ENCODE measurements around the gene IL17REL.
"Not testable (repeated sequence)": the region's sequence is repeated elsewhere in the genome, so short reads cannot be mapped to it uniquely, and the experiment has no call there.

IL17REL gene

DNA sequence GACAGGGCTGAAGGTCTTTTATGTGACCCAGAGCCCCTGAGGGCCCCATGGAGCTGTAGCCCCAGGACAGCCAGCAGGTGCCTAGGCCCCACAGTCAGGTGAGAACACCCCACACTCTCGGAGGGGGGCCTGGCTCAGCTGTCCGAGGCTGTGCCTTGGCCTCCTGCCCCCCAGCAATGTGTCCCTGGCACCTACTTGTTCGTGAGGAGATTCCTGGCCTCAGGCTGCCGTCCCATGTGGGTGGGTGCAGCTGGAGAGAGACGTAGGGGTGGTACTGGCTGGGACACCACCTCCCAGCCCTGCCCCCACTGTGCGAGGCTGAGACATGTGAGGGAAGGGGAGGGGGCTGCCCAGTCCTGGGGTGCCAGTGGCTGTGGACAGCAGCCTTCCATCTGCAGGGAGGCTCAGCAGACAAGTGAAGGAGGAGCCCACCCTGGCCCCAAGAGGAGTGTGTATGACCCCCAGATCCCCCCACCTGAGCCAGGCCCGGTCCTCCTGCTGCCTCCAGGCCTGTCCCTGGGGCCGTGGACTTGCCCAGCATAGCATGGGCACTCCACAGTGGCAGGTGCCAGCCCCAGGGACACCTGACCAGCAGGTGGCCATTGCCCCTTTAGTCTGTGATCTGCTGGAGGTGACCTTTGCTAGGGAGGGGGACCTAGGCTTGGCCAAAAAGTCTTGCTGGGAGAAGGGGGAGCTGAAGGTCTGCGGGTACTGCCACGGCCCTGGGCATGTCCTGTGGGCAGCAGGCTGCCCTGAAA, 17.0 kb downstream of the IL17REL start:
- DNase-seq, result peak in 2 of 10 donors; percentile 47 to 67
- intact Hi-C loops (cut with DNase I), result loop anchor here (5.0 kb wide), 1 partner anchor 37 kb away; no protein-coding TSS in a partner anchor

DNA sequence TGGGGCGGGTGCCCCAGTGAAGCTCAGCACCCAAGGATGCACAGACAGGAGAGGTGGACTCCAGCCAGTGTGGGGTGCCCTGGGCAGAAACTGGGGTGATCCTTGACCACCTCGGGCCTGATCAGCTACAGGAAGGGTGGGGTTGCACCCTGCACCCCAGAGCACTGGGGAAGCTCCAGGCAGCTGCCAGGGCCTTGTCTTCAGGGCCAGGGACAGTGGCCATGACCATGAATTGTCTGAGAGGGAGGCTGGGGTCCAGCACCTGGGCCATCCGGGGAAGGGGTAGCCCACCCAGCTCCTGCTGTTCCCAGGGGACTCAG, 17.6 kb downstream of the IL17REL start:
- intact Hi-C loops (cut with DNase I), result loop anchor here (5.0 kb wide), 1 partner anchor 37 kb away; no protein-coding TSS in a partner anchor
- DNase-seq, result no peak

DNA sequence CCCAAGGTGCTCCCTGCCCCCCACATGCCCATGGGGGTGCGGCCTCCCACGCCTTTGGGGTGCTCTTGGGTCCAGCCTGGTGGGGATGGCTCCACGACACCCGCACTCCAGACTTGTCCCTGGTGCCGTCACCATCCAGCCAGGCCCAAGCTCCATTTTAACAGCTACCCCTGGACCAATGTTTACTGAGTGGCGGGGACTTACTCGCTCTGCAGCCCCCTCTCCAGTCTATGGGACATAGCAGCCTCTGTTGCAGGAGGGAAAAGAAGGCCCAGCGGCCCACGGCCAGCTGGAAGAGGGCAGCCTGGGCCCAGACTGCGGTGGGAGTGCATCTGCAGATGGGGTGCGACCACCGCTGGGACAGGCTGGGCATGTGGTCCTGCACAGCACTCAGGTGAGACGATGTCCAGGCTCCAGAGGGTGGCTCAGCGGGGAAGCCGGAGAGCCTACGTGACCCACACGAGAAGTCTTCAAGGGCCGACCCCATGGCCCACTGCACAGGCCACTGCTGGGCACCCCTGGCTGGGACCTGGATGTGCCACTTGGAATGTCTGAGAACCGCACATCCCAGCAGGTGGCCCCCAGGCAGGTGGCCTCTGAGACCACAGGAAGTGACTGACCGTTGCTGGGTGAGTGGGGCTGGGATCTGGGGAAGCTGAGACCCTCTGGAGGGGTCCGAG, 18.1 kb downstream of the IL17REL start:
- intact Hi-C loops (cut with DNase I), result loop anchor here (5.0 kb wide), 1 partner anchor 38 kb away; no protein-coding TSS in a partner anchor
- DNase-seq, result peak in 2 of 10 donors; percentile 44 to 86

DNA sequence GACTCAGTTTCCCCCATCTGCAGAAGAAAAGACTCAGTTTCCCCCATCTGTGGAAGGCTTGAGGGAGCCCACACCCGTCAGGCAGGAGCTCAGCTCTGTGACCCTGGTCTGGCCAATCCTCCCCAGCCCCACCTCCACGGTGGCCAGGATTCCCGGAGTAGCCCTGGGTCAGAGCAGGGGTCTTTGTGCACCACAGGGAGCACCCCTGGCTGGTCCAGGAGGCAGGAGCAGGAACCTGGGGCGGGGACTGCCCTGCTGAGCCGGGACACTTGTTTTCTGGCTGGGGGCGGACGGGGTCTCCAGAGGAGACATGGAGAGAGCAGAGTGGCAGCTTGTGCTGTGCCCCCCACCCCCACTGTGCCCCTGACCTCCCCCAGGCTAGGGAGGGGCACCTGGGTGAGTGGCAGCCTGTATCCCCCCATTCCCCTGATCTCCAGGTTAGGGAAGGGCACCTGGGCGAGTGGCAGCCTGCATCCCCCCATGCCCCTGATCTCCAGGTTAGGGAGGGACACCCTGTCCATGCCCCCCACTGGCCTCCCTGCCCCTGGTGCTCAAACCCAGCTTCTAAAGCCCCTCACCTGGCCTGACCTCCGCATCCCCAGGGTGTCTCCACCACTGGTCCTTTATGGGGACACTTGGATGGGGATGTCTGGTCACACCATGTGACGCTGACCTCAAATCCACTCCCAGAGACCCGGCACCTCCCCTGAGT, 18.8 kb downstream of the IL17REL start:
- intact Hi-C loops (cut with DNase I), result loop anchor here (1.0 to 2.0 kb wide), 2 partner anchors 58 to 63 kb away; no protein-coding TSS in a partner anchor
- DNase-seq, result peak in 3 of 10 donors; percentile 18 to 83 (median 77)

DNA sequence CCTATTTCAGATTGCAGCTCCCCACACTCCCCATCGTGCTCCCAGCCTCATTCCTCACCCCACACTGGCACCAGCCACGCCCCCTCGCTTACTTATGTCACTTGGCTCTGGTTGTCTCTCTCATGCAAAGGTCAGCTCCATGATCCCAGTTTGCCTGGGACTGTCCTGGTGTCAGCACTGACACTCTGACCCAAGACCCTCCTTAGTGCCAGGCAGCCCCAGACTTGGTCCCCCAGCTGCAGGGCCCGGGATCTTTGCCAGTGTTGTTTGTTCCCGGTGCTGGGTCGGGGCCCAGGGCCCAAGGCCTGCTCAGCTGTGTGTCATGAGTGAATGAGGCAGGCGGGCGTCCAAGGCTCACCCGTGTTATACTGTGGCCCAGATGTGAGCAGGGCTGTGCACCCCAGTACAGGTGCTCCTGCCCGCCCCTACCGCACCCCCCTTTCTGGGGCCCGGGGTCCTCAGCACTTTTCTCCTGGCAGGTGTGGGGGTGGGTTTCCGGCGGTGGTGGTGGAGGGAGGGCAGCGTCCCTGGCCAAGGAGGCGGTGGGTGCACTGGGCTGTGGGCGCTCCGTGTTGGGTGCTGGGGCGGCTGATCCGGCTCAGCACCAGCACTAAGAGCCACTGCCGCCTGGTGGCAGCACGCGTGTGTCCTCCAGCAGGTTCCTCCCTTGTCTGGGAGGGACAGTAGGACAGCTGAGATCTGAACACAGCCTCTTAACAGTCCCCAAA, 19.5 kb downstream of the IL17REL start:
- peak; percentile 74 to 98 (median 89) for DNase-seq
- intact Hi-C loops (cut with DNase I), result loop anchor here (1.0 to 2.0 kb wide), 2 partner anchors 57 to 62 kb away; no protein-coding TSS in a partner anchor

DNA sequence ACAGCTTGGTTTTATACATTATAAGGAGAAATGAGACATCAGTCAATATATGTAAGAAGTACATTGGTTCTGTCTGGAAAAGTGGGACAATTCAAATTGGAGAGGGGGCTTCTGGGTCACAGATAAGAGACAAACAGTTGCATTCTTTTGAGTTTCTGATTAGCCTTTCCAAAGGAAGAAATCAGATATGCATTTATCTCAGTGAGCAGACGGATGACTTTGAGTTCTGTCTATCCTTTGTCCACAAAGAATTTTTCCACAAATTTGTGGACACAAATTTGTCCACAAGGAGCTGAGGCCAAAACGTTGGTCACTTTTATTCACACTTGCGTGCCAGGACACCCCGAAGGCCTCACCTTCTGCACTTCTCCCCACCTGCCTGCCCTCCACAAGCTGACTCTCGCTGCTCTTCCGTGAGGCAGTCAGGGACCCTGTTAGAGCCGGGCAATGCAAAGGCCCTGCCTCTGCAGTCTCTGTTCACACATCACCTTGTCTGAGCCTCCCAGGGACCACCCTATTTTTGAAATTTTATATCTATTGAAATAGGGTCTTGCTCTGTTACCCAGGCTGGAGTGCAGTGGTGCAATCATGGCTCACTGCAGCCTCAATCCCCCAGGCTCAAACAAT, 20.5 kb downstream of the IL17REL start:
- intact Hi-C loops (cut with DNase I), result loop anchor here (2.0 kb wide), 1 partner anchor 61 kb away; no protein-coding TSS in a partner anchor
- no peak for DNase-seq

DNA sequence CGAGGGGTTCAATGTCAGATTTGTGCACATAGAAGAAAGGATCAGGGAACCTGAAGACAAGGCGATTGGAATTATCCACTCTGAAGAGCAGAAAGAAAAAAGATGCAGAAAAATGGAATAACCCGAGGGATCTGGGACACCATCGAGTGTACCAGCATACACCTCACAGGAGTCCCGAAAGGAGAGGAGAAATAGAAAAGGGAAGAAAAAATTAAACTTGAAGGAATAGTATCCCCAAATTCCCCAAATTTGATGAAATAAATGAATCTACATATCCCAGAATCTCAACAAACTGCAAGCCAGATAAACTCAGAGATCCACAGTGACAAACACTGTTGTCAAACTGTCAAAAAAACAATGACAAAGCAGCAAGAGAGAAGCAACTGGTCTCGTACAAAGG, 21.4 kb downstream of the IL17REL start:
- intact Hi-C loops (cut with DNase I), result no loop called here
- no peak for DNase-seq

DNA sequence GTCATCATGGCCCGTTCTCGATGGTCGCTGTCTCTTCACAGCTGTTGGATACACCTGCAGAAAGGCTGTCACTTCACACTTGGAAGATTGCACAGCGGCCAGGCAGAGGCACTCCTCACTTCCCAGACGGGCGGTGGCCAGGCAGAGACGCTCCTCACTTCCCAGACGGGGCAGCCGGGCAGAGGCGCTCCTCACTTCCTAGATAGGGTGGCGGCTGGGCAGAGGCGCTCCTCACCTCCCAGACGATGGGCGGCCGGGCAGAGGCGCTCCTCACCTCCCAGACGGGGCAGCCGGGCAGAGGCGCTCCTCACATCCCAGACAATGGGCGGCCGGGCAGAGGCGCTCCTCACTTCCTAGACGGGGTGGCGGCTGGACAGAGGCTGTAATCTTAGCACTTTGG, 22.7 kb downstream of the IL17REL start:
- DNase-seq, result peak in 2 of 10 donors; percentile 49 to 73
- intact Hi-C loops (cut with DNase I), result not testable (repeated sequence)

DNA sequence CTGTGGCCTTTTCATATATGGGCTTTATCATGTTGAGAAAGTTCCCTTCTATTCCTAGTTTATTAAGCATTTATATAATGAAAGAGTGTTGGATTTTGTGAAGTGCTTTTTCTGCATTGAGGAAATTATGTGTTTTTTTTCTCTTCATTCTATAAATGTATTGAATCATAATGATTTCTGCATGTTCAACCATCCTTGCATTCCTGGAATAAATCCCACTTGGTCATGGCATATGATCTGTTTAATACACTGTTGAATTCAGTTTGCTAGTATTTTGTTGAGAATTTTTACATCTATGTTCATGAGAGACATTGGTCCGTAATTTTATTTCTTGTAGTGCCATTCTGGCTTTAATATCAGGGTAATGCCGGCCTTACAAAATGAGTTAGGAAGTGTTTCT, 26.2 kb downstream of the IL17REL start:
- DNase-seq, result no peak
- intact Hi-C loops (cut with DNase I), result no loop called here

DNA sequence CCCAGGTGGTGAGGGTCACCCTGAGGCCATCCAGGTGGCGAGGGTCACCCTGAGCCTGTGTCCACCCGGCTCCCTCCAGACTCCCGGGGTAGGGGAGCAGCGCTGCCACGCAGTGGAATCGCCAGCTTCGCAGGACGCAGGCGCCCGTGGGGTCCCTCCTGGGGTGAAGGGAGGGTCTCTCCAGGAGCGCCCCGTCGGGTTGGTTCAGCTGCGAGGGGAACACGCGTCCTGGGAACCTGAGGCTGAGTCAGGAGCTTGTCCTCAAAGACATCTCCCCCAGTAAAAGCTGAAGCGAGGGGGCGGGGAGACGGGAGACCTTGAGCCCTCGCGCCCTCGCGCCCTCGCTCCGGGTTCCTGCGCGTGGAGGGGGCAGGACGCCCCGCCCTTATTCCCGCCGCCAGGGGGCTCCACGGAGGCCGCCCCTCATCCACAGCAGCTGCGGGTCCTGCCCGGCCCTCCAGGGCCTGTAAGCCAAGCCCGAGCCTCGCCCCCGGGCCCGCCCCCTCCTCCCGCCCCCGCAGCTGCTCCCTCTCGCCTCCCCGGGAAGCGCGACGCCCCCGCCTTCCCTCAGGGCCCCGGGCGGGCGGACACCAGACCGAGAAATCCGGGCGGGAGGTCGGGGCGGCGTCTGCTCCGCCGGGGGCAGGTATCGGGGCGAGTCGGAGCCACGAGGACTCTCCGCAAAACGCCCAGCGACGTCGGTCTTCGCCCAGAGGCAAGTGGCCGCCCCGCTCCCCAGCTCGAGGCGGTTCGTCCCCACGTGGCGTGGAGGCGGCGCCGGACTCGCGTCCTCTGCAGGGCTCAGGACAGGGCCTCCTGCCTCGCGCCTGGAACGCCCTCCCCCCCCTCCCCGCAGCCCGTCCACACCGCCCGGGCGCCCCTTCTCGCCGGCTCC, 29.2 kb downstream of the IL17REL start:
- DNase-seq, result peak in 3 of 10 donors; percentile 12 to 84 (median 64)
- intact Hi-C loops (cut with DNase I), result no loop called here

DNA sequence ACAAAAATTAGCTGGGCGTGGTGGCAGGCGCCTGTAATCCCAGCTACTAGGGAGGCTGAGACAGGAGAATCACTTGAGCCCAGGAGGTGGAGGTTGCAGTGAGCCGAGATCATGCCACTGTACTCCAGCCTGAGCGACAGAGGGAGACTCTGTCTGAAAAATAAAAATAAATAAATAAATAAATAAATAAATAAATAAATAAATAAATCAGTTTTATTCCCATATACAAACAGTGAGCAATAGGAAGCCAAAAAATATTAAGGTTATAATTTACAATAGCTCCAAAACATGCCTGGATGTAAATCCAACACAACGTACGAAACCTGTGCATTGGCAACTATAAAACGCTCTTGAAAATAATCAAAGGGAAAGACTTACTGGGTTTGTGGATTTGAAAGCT, 30.8 kb downstream of the IL17REL start:
- intact Hi-C loops (cut with DNase I); DNase-seq: not testable (repeated sequence)

DNA sequence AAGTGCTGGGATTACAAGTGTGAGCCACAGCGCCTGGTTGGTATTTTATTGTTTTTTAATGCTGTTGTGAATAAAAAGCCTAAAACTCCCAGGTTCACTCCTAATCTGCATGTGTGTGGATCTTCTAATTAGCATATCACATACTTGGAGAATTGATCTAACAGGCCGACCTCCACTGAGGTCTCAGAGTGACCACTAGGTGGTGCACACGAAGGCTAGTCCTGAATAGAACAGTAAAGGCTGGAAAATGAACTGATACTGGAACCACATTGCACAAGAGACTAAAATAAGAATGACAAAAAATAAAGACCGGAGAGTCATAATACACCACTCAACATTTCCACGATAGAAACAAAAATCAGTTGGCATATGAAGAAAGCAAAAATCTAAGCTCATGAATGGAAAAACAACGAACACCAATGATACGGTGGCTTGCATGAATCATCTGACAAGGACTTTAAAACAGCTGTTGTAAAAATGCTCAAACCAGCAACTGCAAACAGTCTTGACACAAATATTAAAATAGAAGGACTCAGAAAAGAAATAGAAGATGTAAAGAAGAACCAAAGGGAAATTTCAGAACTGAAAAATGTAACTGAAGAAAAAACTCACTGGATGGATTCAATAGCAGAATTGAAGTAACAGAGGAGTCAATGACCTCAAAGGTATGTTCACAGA, 32.8 kb downstream of the IL17REL start:
- intact Hi-C loops (cut with DNase I), result no loop called here
- DNase-seq, result peak in 3 of 10 donors; percentile 10 to 28 (median 14)

DNA sequence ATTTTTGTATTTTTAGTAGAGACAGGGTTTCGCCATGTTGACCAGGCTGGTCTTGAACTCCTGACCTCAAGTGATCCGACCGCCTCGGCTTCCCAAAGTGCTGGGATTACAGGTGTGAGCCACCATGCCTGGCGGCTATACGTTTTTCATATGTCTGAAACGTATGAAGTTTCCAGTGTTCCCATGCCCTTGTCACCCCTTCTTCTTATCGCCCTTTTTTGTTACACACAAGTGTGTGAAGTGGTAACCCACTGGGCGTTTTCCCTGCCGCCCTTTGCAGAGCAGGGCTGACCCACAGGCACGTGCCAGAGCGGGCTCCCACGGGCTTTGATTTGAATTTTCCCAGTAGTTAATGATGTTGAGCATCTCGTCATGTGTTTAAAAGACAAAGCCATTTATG, 35.0 kb downstream of the IL17REL start:
- intact Hi-C loops (cut with DNase I), result no loop called here
- peak in 2 of 10 donors; percentile 35 to 44 for DNase-seq

DNA sequence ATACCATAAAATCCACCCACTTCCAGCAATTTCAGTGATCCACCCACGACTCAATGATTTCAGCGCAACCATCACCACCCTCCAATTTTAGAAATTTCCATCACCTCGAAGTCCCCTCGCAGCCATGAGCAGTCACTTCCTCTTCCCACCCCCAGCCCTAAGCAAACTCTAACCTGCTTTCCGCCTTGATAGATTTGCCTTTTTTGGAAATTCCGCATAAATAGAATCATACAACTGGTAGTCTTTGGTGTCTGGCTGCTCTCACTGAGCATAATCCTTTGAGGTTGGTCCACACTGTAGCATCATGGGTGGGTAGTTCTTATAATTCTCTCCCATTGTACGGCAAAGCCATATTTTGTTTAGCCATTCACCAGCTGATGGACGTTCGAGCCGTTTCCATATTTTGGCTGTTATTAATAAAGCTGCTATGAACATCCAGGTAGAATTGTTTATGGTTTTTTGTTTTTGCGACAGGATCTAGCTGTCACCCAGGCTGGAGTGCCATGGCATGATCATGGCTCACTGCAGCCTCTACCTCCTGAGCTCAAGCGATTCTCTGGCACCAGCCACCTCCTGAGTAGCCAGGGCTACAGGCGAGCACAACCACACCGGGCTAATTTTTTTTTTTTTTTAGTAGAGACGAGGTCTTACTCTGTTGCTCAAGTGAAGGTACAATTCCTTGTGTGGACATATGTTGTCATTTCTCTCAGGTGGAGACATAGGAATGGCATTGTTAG, 36.0 kb downstream of the IL17REL start:
- peak in 4 of 10 donors; percentile 6 to 79 (median 26) for DNase-seq
- intact Hi-C loops (cut with DNase I), result no loop called here

DNA sequence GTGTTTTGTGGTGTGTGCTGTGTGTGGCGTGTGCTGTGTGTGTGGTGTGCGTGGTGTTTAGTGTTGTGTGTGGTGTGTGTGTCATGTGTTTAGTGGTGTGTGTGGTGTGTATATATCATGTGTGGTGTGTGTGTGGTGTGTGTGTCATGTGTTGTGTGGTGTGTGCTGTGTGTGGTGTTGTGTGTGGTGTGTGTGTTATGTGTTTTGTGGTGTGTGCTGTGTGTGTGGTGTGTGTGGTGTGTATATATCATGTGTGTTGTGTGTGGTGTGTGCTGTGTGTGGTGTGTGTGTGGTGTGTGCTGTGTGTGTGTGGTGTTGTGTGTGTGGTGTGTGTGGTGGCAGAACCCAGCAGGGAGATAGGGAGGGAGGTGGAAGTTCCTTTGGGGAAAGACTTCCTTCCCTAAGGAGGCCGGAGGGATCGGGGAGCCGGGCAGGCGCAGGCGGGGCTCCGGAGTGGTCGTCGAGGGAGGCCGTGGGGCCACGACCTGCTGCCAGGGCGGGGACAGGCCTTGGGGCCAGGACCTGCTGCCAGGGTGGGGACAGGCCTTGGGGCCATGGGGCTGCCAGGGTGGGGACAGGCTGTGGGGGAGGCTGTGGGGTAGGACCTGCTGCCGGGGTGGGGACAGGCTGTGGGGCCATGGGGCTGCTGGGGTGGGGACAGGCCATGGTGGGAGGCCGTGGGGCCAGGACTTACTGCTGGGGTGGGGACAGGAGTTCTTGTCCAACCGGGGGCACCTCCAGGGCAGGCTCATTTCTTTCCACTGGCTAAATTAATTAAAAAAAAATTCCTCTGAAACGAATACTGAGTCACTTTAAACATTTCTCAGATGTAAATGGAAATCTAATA, 36.8 kb downstream of the IL17REL start:
- peak in 6 of 10 donors; percentile 6 to 75 (median 40) for DNase-seq
- intact Hi-C loops (cut with DNase I), result no loop called here
